ENCODE data around the gene VPS26B.
A peak's percentile ranks its signal among the peaks of the same experiment; 100 is the strongest.
"Not testable (repeated sequence)": the region's sequence is repeated elsewhere in the genome, so short reads cannot be mapped to it uniquely, and the experiment has no call there.

The VPS26B gene
- total RNA-seq: 43.9 to 94.8 (median 66.4) reads per million in 3 experiments

GRCh38 chr11:134223836-134224709 is at the start of gene VPS26B, which contains the start of gene NCAPD3:
VPS26B (plus strand) TSS chr11:134224671; CDS start chr11:134225123, 452 bp downstream.
NCAPD3 (minus strand) TSS chr11:134223967; CDS start chr11:134223926, 41 bp downstream.
- peak; percentile 95 for DNase-seq

- no peak for DNase-seq
Measured at GRCh38 chr11:134176284-134176683, 48.2 kb upstream of the VPS26B start.

- DNase-seq: no peak
Measured at GRCh38 chr11:134178032-134178674, 46.3 kb upstream of the VPS26B start.

GRCh38 chr11:134181707-134182106 is 42.8 kb upstream of the VPS26B start:
- no peak for DNase-seq

- DNase-seq: not testable (repeated sequence)
Measured at GRCh38 chr11:134188092-134188491, 36.4 kb upstream of the VPS26B start.

GRCh38 chr11:134196756-134197155 is 27.7 kb upstream of the VPS26B start:
- DNase-seq: peak; percentile 17

GRCh38 chr11:134199531-134199930 is 24.9 kb upstream of the VPS26B start:
- DNase-seq: no peak

- no peak for DNase-seq
Measured at GRCh38 chr11:134200688-134201087, 23.8 kb upstream of the VPS26B start.

GRCh38 chr11:134202661-134203060 is 21.8 kb upstream of the VPS26B start:
- DNase-seq: no peak

- DNase-seq: no peak
Measured at GRCh38 chr11:134205729-134206128, 18.7 kb upstream of the VPS26B start.

GRCh38 chr11:134206185-134206584 is 18.3 kb upstream of the VPS26B start:
- no peak for DNase-seq

- DNase-seq: peak; percentile 53
Measured at GRCh38 chr11:134207538-134208239, 16.8 kb upstream of the VPS26B start.

- no peak for DNase-seq
Measured at GRCh38 chr11:134215836-134216235, 8.6 kb upstream of the VPS26B start.

- no peak for DNase-seq
Measured at GRCh38 chr11:134216816-134217215, 7.7 kb upstream of the VPS26B start.

GRCh38 chr11:134223121-134223520 is 1.4 kb upstream of the VPS26B start:
- no peak for DNase-seq

GRCh38 chr11:134224710-134225664 is 516 bp downstream of the VPS26B start:
- DNase-seq: peak; percentile 42

GRCh38 chr11:134226806-134227325 is 2.4 kb downstream of the VPS26B start:
- DNase-seq: no peak

GRCh38 chr11:134228625-134229024 is 4.2 kb downstream of the VPS26B start:
- DNase-seq: no peak

- no peak for DNase-seq
Measured at GRCh38 chr11:134229126-134229790, 4.8 kb downstream of the VPS26B start.

GRCh38 chr11:134230339-134230738 is 5.9 kb downstream of the VPS26B start:
- DNase-seq: no peak

All from central memory CD4-positive, alpha-beta T cell (primary cell).